Measurements from ENCODE around the gene ADARB2. TPM values are rescaled to one million over a fixed set of nuclear protein-coding genes. Genes with fewer than 3 reads are reported as not detected.

ADARB2 gene
- total and polyA plus RNA-seq, 2 experiments from 2014 or later: 2.0 to 5.0 TPM

DNA sequence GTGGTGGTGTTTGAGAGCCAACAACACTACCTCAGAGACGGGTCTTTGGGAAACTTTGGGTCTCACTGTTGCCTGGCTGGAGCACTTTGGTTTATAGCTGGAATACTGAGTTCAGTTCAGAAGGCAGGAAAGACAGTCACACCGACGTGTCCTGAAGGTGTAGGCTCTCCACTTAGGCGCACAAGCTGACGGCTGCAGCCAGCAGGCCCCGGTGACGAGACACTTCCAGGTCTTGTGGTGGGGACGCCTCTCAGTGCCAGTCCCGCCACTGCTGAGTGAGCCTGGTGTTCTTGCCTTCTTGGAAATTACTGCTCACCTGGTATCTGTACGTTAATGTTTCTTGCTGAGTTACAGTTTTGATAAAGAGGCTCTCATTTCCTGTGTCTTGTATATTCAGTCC is 607.1 kb downstream of the ADARB2 start:
- ATAC-seq (no peak), DNase-seq (ENCODE audit: low spot score) (no peak)
- H3K36me3 Mint-ChIP-seq (ENCODE audit: low read depth): peaks cover 40% of the 10 kb centered on the region; the same call in 2 of the 3 replicates
- no peaks in the 10 kb centered on the region for H3K27me3 ChIP-seq (ENCODE audit: insufficient read depth)
- H2AFZ ChIP-seq: no peak overlapping the region
- no peak overlapping the region for H3K4me3 ChIP-seq
- no peak overlapping the region for H3K27ac Mint-ChIP-seq
- H3F3A ChIP-seq (replicated peaks; ENCODE audit: low read depth): no peaks in the 10 kb centered on the region
- H3K27me3 Mint-ChIP-seq (ENCODE audit: insufficient read depth, low read depth, poor library complexity): no peaks in the 10 kb centered on the region
- no peaks in the 10 kb centered on the region for H3K4me1 ChIP-seq (ENCODE audit: insufficient read depth)
- peaks cover 5% of the 10 kb centered on the region; the same call in 2 of the 3 replicates for H3K4me1 Mint-ChIP-seq
- H3K79me2 ChIP-seq (replicated peaks; ENCODE audit: insufficient read depth): no peaks in the 10 kb centered on the region
- H4K20me1 ChIP-seq (replicated peaks; ENCODE audit: insufficient read depth): no peaks in the 10 kb centered on the region; the same call in 1 of the 2 replicates
- no peak overlapping the region for H3K4me3 Mint-ChIP-seq
- no peak for TF ChIP-seq CTCF (conservative IDR thresholded peaks at IDR 0.05; ENCODE audit: low read depth in 2 of 2)
- TF ChIP-seq STAT1 (IDR thresholded peaks at IDR 0.05; ENCODE audit: unreplicated experiment): no peak
- TF ChIP-seq EZH2 (IDR thresholded peaks at IDR 0.05; ENCODE audit: low read depth, unreplicated experiment): no peak
- TF ChIP-seq, protein P1, sequence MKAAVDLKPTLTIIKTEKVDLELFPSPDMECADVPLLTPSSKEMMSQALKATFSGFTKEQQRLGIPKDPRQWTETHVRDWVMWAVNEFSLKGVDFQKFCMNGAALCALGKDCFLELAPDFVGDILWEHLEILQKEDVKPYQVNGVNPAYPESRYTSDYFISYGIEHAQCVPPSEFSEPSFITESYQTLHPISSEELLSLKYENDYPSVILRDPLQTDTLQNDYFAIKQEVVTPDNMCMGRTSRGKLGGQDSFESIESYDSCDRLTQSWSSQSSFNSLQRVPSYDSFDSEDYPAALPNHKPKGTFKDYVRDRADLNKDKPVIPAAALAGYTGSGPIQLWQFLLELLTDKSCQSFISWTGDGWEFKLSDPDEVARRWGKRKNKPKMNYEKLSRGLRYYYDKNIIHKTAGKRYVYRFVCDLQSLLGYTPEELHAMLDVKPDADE (IDR thresholded peaks at IDR 0.05): no peak
- no peaks in the 10 kb centered on the region for H3K9me3 Mint-ChIP-seq
- 0 out of 2 replicates have a peak, but pooled peaks cover 6% of the 10 kb centered on the region for H3K9me2 ChIP-seq (ENCODE audit: insufficient read depth)
- no peak overlapping the region for H3K4me2 ChIP-seq
- H3K36me3 ChIP-seq (ENCODE audit: insufficient read depth): no peaks in the 10 kb centered on the region
- no peak overlapping the region for H3K27ac ChIP-seq (ENCODE audit: low read depth)

DNA sequence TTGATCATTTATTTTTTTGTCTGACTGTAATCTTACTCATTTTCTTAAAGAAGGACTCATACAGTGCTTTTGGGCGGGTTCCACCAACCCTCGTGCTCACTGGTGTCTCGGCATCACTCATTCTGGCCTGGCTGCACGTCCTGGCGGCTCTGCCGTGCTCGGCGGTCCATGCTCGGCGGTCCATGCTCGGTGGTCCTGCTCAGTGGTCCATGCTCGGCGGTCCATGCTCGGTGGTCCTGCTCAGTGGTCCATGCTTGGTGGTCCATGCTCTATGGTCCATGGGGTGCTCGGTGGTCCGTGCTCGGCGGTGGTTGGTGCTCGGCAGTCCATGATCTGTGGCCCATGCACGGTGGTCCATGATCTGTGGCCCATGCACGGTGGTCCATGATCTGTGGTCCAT is 608.7 kb downstream of the ADARB2 start:
- Mint-ChIP-seq H3K9me3 (no peaks in the 10 kb centered on the region), H3K4me3 (no peak overlapping the region), H3K27me3 (ENCODE audit: insufficient read depth, low read depth, poor library complexity) (no peaks in the 10 kb centered on the region), H3K27ac (no peak overlapping the region), H3K36me3 (ENCODE audit: low read depth) (peaks cover 50% of the 10 kb centered on the region; the same call in 2 of the 3 replicates), H3K4me1 (no peaks in the 10 kb centered on the region)
- H4K20me1 ChIP-seq (replicated peaks; ENCODE audit: insufficient read depth): no peaks in the 10 kb centered on the region; the same call in none of the 2 replicates
- ATAC-seq (no peak), DNase-seq (ENCODE audit: low spot score) (no peak)
- no peaks in the 10 kb centered on the region for H3K79me2 ChIP-seq (replicated peaks; ENCODE audit: insufficient read depth)
- TF ChIP-seq POLR2AphosphoS5 (IDR thresholded peaks at IDR 0.05; ENCODE audit: low read depth) (no peak), CREB1 (CRISPR knock-in tag; IDR thresholded peaks at IDR 0.05; ENCODE audit: low read depth) (no peak), ZNF114 (CRISPR knock-in tag; IDR thresholded peaks at IDR 0.05) (no peak)
- TF ChIP-seq, protein P1 (IDR thresholded peaks at IDR 0.05): no peak
- no peaks in the 10 kb centered on the region for H3K36me3 ChIP-seq (ENCODE audit: insufficient read depth)
- no peaks in the 10 kb centered on the region for H3K4me1 ChIP-seq (ENCODE audit: insufficient read depth)
- no peaks in the 10 kb centered on the region for H3F3A ChIP-seq (replicated peaks; ENCODE audit: low read depth)
- no peaks in the 10 kb centered on the region for H3K27me3 ChIP-seq (ENCODE audit: insufficient read depth)
- no peak overlapping the region for H2AFZ ChIP-seq
- no peak overlapping the region for H3K4me3 ChIP-seq
- H3K9me2 ChIP-seq (ENCODE audit: insufficient read depth): no peaks in the 10 kb centered on the region
- no peak overlapping the region for H3K4me2 ChIP-seq
- H3K27ac ChIP-seq (ENCODE audit: low read depth): no peak overlapping the region
